Central memory CD4-positive, alpha-beta T cell (primary cell): ENCODE measurements around the gene ACOXL.

Experiments
- DNase-seq: peaks from one replicate; pipeline ENCODE4 v3.0.0; 2022

The ACOXL gene

GRCh38 chr2:110759411-110759810 lies 27.0 kb downstream of the ACOXL start:
- no peak for DNase-seq

GRCh38 chr2:110764931-110765330 lies 32.6 kb downstream of the ACOXL start:
- no peak for DNase-seq

GRCh38 chr2:110766291-110766690 lies 33.9 kb downstream of the ACOXL start:
- no peak for DNase-seq

- DNase-seq: no peak
These were observed 36.2 kb downstream of the ACOXL start for GRCh38 chr2:110768591-110768990.

GRCh38 chr2:110770404-110770958 lies 38.1 kb downstream of the ACOXL start:
- DNase-seq: no peak

GRCh38 chr2:110770959-110771431 lies 38.6 kb downstream of the ACOXL start:
- no peak for DNase-seq

GRCh38 chr2:110771547-110772382 lies 39.4 kb downstream of the ACOXL start:
- no peak for DNase-seq

- DNase-seq: no peak
These were observed 40.0 kb downstream of the ACOXL start for GRCh38 chr2:110772383-110772755.

- DNase-seq: no peak
These were observed 41.1 kb downstream of the ACOXL start for GRCh38 chr2:110773401-110773921.

GRCh38 chr2:110774701-110775100 lies 42.3 kb downstream of the ACOXL start:
- DNase-seq: no peak

GRCh38 chr2:110777531-110778311 lies 45.3 kb downstream of the ACOXL start:
- no peak for DNase-seq

- no peak for DNase-seq
These were observed 48.1 kb downstream of the ACOXL start for GRCh38 chr2:110780461-110780860.

- DNase-seq: no peak
These were observed 51.0 kb downstream of the ACOXL start for GRCh38 chr2:110783196-110783873.

- no peak for DNase-seq
These were observed 51.8 kb downstream of the ACOXL start for GRCh38 chr2:110784047-110784631.

GRCh38 chr2:110785439-110785838 lies 53.1 kb downstream of the ACOXL start:
- DNase-seq: no peak

GRCh38 chr2:110788976-110789375 lies 56.6 kb downstream of the ACOXL start:
- DNase-seq: no peak

- DNase-seq: no peak
These were observed 57.3 kb downstream of the ACOXL start for GRCh38 chr2:110789706-110790105.

- no peak for DNase-seq
These were observed 58.5 kb downstream of the ACOXL start for GRCh38 chr2:110790907-110791306.

- no peak for DNase-seq
These were observed 59.1 kb downstream of the ACOXL start for GRCh38 chr2:110791435-110791834.

GRCh38 chr2:110793034-110793433 lies 60.7 kb downstream of the ACOXL start:
- no peak for DNase-seq

GRCh38 chr2:110794390-110794789 lies 62.0 kb downstream of the ACOXL start:
- DNase-seq: no peak

GRCh38 chr2:110794951-110795350 lies 62.6 kb downstream of the ACOXL start:
- DNase-seq: no peak
